Activated T-helper 1 cell treated with anti-CD3 and anti-CD28 coated beads, Interleukin-12 subunit alpha, Interleukin-12 subunit beta, Interleukin-2, Interleukin-4 antibody, amounts not matched to agents 30 ng/mL and 10 ng/mL and 1 ng/mL, durations not matched to agents 14 hours and 24 hours and 36 hours (primary cell): ENCODE data around the gene LSM14B. TPM values are rescaled to one million over a fixed set of nuclear protein-coding genes. Genes with fewer than 3 reads are reported as not detected.

Source experiments
- DNase-seq: peaks from one replicate; pipeline ENCODE4 v3.0.0; 2021; ENCODE audit warnings: low spot score
- H3K27ac Mint-ChIP-seq: one replicate; pipeline ENCODE4 v1.8.0; 2021; ENCODE audit warnings: mild to moderate bottlenecking, mixed read lengths
- H3K27me3 Mint-ChIP-seq: one replicate; pipeline ENCODE4 v1.8.0; 2022; ENCODE audit warnings: mild to moderate bottlenecking, moderate library complexity, mixed read lengths; ENCODE audit not compliant: insufficient read depth
- H3K36me3 Mint-ChIP-seq: one replicate; pipeline ENCODE4 v1.8.0; 2021; ENCODE audit warnings: low read depth, mixed read lengths
- H3K4me1 Mint-ChIP-seq: one replicate; pipeline ENCODE4 v1.8.0; 2021; ENCODE audit warnings: low read depth, mixed read lengths
- H3K4me3 Mint-ChIP-seq: one replicate; pipeline ENCODE4 v1.8.0; 2021; ENCODE audit warnings: mild to moderate bottlenecking, moderate library complexity, mixed read lengths
- H3K9me3 Mint-ChIP-seq: one replicate; pipeline ENCODE4 v1.8.0; 2021; ENCODE audit warnings: mixed read lengths
- intact Hi-C: fragments of 100-400 bp; cut with micrococcal nuclease; formaldehyde crosslinking; loops from one replicate; pipeline ENCODE4 v1.15.1; 2024
- total RNA-seq: library from RNA; stranded (reverse); gene quantifications from 2 replicates; pipeline ENCODE4 v1.2.3, GENCODE V29; 2022

Gene LSM14B
- total RNA-seq, 1 donor from 2014 or later, result 39.6 TPM

GRCh38 chr20:62139636-62140035 lies 17.4 kb downstream of the LSM14B start:
- H3K9me3 Mint-ChIP-seq, result no peaks in the 10 kb centered on the region
- DNase-seq, result no peak
- no peaks in the 10 kb centered on the region for H3K27me3 Mint-ChIP-seq
- H3K36me3 Mint-ChIP-seq, result peaks cover 52% of the 10 kb centered on the region
- intact Hi-C loops, result loop anchor here (5.0 kb wide), 3 partner anchors 98 to 248 kb away; partner anchors contain the start of genes OSBPL2 and RPS21
- H3K4me1 Mint-ChIP-seq, result peaks cover 41% of the 10 kb centered on the region
- H3K27ac Mint-ChIP-seq, result no peak overlapping the region
- H3K4me3 Mint-ChIP-seq, result peak overlapping the region; percentile 5

- intact Hi-C loops, result loop anchor here (5.0 kb wide), 2 partner anchors 96 to 246 kb away; partner anchors contain the start of genes OSBPL2 and RPS21
- Mint-ChIP-seq H3K27ac (peak overlapping the region; percentile 58), H3K4me3 (peak overlapping the region; percentile 90), H3K36me3 (peaks cover 50% of the 10 kb centered on the region), H3K4me1 (peaks cover 52% of the 10 kb centered on the region), H3K9me3 (no peaks in the 10 kb centered on the region), H3K27me3 (no peaks in the 10 kb centered on the region)
- no peak for DNase-seq
Observed at GRCh38 chr20:62141043-62141396, 18.7 kb downstream of the LSM14B start.

GRCh38 chr20:62141397-62142251 lies 19.3 kb downstream of the LSM14B start:
- Mint-ChIP-seq H3K4me3 (peak overlapping the region; percentile 90), H3K9me3 (no peaks in the 10 kb centered on the region), H3K4me1 (peaks cover 52% of the 10 kb centered on the region), H3K36me3 (peaks cover 45% of the 10 kb centered on the region), H3K27ac (peak overlapping the region; percentile 91), H3K27me3 (no peaks in the 10 kb centered on the region)
- DNase-seq, result no peak
- intact Hi-C loops, result loop anchor here (1.0 to 5.0 kb wide), 5 partner anchors 15 to 246 kb away; partner anchors contain the start of genes ADRM1, OSBPL2 and RPS21

GRCh38 chr20:62142252-62143080 lies 20.2 kb downstream of the LSM14B start:
- peak overlapping the region; percentile 91 for H3K27ac Mint-ChIP-seq
- peaks cover 47% of the 10 kb centered on the region for H3K4me1 Mint-ChIP-seq
- peak overlapping the region; percentile 90 for H3K4me3 Mint-ChIP-seq

GRCh38 chr20:62143081-62143956 lies 21.0 kb downstream of the LSM14B start, which contains the start of the genes PSMA7 and SS18L1:
Gene PSMA7, minus strand, starts transcription at chr20:62143394. Its CDS starts 91 bp downstream, at chr20:62143303.
Gene SS18L1, plus strand, starts transcription at chr20:62143769. Its CDS starts 52 bp downstream, at chr20:62143821.
- Mint-ChIP-seq H3K4me3 (peak within 1 kb of the TSS; percentile 90), H3K36me3 (peaks cover 30% of the 10 kb centered on the region), H3K9me3 (no peaks in the 10 kb centered on the region), H3K4me1 (peaks cover 39% of the 10 kb centered on the region), H3K27ac (peak within 1 kb of the TSS; percentile 91), H3K27me3 (no peaks in the 10 kb centered on the region)
- peak; percentile 84 for DNase-seq
- intact Hi-C loops, result loop anchor here (1.0 to 5.0 kb wide), 5 partner anchors 13 to 244 kb away; partner anchors contain the start of genes ADRM1, LSM14B, OSBPL2 and RPS21

More at GRCh38 chr20:62142252-62143080, 20.2 kb downstream of the LSM14B start:
- Mint-ChIP-seq H3K36me3 (peaks cover 39% of the 10 kb centered on the region), H3K27me3 (no peaks in the 10 kb centered on the region), H3K9me3 (no peaks in the 10 kb centered on the region)
- no peak for DNase-seq
- intact Hi-C loops, result loop anchor here (1.0 to 5.0 kb wide), 6 partner anchors 14 to 245 kb away; partner anchors contain the start of genes ADRM1, LSM14B, OSBPL2 and RPS21

- no peaks in the 10 kb centered on the region for H3K9me3 Mint-ChIP-seq
- H3K27me3 Mint-ChIP-seq, result no peaks in the 10 kb centered on the region
- peak overlapping the region; percentile 80 for H3K27ac Mint-ChIP-seq
- intact Hi-C loops, result loop anchor here (1.0 to 5.0 kb wide), 7 partner anchors 13 to 243 kb away; partner anchors contain the start of genes ADRM1, LSM14B, OSBPL2 and RPS21
- peaks cover 25% of the 10 kb centered on the region for H3K36me3 Mint-ChIP-seq
- H3K4me3 Mint-ChIP-seq, result peak overlapping the region; percentile 86
- DNase-seq, result peak; percentile 53
- H3K4me1 Mint-ChIP-seq, result peaks cover 38% of the 10 kb centered on the region
Observed at GRCh38 chr20:62143957-62144825, 21.9 kb downstream of the LSM14B start.

GRCh38 chr20:62145688-62146018 lies 23.4 kb downstream of the LSM14B start:
- no peaks in the 10 kb centered on the region for H3K9me3 Mint-ChIP-seq
- peaks cover 16% of the 10 kb centered on the region for H3K36me3 Mint-ChIP-seq
- H3K27me3 Mint-ChIP-seq, result no peaks in the 10 kb centered on the region
- intact Hi-C loops, result loop anchor here (2.0 to 5.0 kb wide), 2 partner anchors 79 to 477 kb away; no protein-coding TSS in a partner anchor
- H3K27ac Mint-ChIP-seq, result no peak overlapping the region
- no peak for DNase-seq
- peaks cover 31% of the 10 kb centered on the region for H3K4me1 Mint-ChIP-seq
- H3K4me3 Mint-ChIP-seq, result peak overlapping the region; percentile 86

- H3K27ac Mint-ChIP-seq, result no peak overlapping the region
- H3K27me3 Mint-ChIP-seq, result no peaks in the 10 kb centered on the region
- H3K9me3 Mint-ChIP-seq, result no peaks in the 10 kb centered on the region
- DNase-seq, result no peak
- H3K4me3 Mint-ChIP-seq, result no peak overlapping the region
- intact Hi-C loops, result loop anchor here (5.0 kb wide), 1 partner anchor 476 kb away; no protein-coding TSS in a partner anchor
- H3K4me1 Mint-ChIP-seq, result peaks cover 25% of the 10 kb centered on the region
- peaks cover 13% of the 10 kb centered on the region for H3K36me3 Mint-ChIP-seq
Observed at GRCh38 chr20:62146019-62146755, 23.9 kb downstream of the LSM14B start.

- Mint-ChIP-seq H3K27ac (no peak overlapping the region), H3K36me3 (peaks cover 7% of the 10 kb centered on the region), H3K9me3 (peaks cover under 1% of the 10 kb centered on the region), H3K4me1 (peaks cover 16% of the 10 kb centered on the region), H3K27me3 (no peaks in the 10 kb centered on the region), H3K4me3 (no peak overlapping the region)
- no peak for DNase-seq
- intact Hi-C loops, result loop anchor here (5.0 kb wide), 1 partner anchor 475 kb away; no protein-coding TSS in a partner anchor
Observed at GRCh38 chr20:62147125-62147524, 24.9 kb downstream of the LSM14B start.

- intact Hi-C loops, result loop anchor here (5.0 kb wide), 1 partner anchor 475 kb away; no protein-coding TSS in a partner anchor
- Mint-ChIP-seq H3K27me3 (no peaks in the 10 kb centered on the region), H3K27ac (no peak overlapping the region), H3K9me3 (peaks cover 4% of the 10 kb centered on the region), H3K4me1 (peaks cover 17% of the 10 kb centered on the region), H3K36me3 (peaks cover 8% of the 10 kb centered on the region), H3K4me3 (no peak overlapping the region)
- no peak for DNase-seq
Observed at GRCh38 chr20:62147528-62147927, 25.3 kb downstream of the LSM14B start.
